ENCODE measurements around the gene NOD2.

Gene NOD2

GRCh38 chr16:50767197-50767596 lies 73.8 kb downstream of the NOD2 start:
- no peak overlapping the region for H3K27ac ChIP-seq
- no peak for TF ChIP-seq ZFX (IDR thresholded peaks at IDR 0.05; ENCODE audit: borderline replicate concordance)
- no peak for TF ChIP-seq CTCF (IDR thresholded peaks at IDR 0.05)

- H3K27ac ChIP-seq, result no peak overlapping the region
- no peak for TF ChIP-seq ZFX (IDR thresholded peaks at IDR 0.05; ENCODE audit: borderline replicate concordance)
- no peak for TF ChIP-seq CTCF (IDR thresholded peaks at IDR 0.05)
Observed at GRCh38 chr16:50771366-50771765, 78.0 kb downstream of the NOD2 start.

- H3K27ac ChIP-seq, result no peak overlapping the region
- TF ChIP-seq CTCF (IDR thresholded peaks at IDR 0.05), result no peak
- TF ChIP-seq ZFX (IDR thresholded peaks at IDR 0.05; ENCODE audit: borderline replicate concordance), result no peak
Observed at GRCh38 chr16:50774405-50774804, 81.0 kb downstream of the NOD2 start.

- H3K27ac ChIP-seq, result no peak overlapping the region
- TF ChIP-seq ZFX (IDR thresholded peaks at IDR 0.05; ENCODE audit: borderline replicate concordance) (no peak), CTCF (IDR thresholded peaks at IDR 0.05) (no peak)
Observed at GRCh38 chr16:50774960-50775359, 81.6 kb downstream of the NOD2 start.

DNA sequence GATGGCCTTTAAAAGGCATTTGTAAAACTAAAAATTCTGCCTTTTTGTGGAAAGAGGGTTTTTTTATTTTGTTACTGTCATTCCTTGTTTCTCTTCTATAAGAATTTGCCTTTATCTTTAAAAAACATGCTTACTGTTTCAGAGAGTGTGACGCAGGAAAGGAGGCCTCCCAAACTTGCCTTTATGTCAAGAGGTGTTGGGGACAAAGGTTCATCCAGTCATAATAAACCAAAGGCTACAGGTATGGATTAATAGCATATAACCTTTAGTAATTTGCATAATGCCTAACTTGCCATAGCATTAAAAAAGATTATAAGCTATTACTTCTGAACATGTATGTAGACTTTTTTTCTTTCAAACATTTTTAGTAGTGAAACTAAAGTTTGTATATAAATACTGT lies 82.6 kb downstream of the NOD2 start:
- no peak overlapping the region for H3K27ac ChIP-seq
- TF ChIP-seq CTCF (IDR thresholded peaks at IDR 0.05) (no peak), ZFX (IDR thresholded peaks at IDR 0.05; ENCODE audit: borderline replicate concordance) (no peak)

GRCh38 chr16:50778284-50779163 lies 85.1 kb downstream of the NOD2 start:
- TF ChIP-seq ZFX (IDR thresholded peaks at IDR 0.05; ENCODE audit: borderline replicate concordance) (no peak), CTCF (IDR thresholded peaks at IDR 0.05) (no peak)
- no peak overlapping the region for H3K27ac ChIP-seq

- H3K27ac ChIP-seq, result no peak overlapping the region
- TF ChIP-seq ZFX (IDR thresholded peaks at IDR 0.05; ENCODE audit: borderline replicate concordance) (no peak), CTCF (IDR thresholded peaks at IDR 0.05) (peak; percentile 20; the same call in 1 of the 2 replicates)
Observed at GRCh38 chr16:50781043-50781442, 87.6 kb downstream of the NOD2 start.
